Esophagus squamous epithelium (tissue), 5 donors: ENCODE results near the gene IL17RE. TPM values are rescaled to one million over a fixed set of nuclear protein-coding genes. Genes with fewer than 3 reads are reported as not detected.

Experiments used
- DNase-seq: peaks from one replicate; lab custom pipeline; 2025; lab: John Stamatoyannopoulos, UW
- H3K27ac ChIP-seq, 4 donors: fragments of 200-600 bp; sonication (generic); one replicate each; pipeline ENCODE4 v1.5.1; 2016 to 2019; ENCODE audit warnings: mild to moderate bottlenecking in 1 of 4
- H3K27me3 ChIP-seq, 4 donors: fragments of 200-600 bp; sonication (generic); 1 replicate in 3 of 4; 2 replicates in 1 of 4; pipeline versions ENCODE4 v1.5.1 to v1.6.0; 2017 to 2021; ENCODE audit warnings: antibody characterized with exemption in 1 of 4
- H3K36me3 ChIP-seq, 3 donors: fragments of 200-600 bp; sonication (generic); one replicate each; pipeline ENCODE4 v1.5.1; 2016 to 2019
- H3K4me1 ChIP-seq, 3 donors: fragments of 200-600 bp; sonication (generic); one replicate each; pipeline ENCODE4 v1.5.1; 2017 to 2019
- H3K4me3 ChIP-seq, 4 donors: fragments of 200-600 bp; sonication (generic); 1 replicate in 3 of 4; 2 replicates in 1 of 4; pipeline ENCODE4 v1.5.1; 2016 to 2019; ENCODE audit warnings: mild to moderate bottlenecking in 2 of 4, moderate library complexity in 1 of 4
- H3K9me3 ChIP-seq, 3 donors: fragments of 200-600 bp; sonication (generic); one replicate each; pipeline ENCODE4 v1.5.1; 2016 to 2019
- CTCF ChIP-seq, 6 experiments: fragments of 450-650 bp in 4 of 6; fragments of 200-600 bp in 2 of 6; sonication (generic) in 2 of 6; IDR thresholded peaks; one replicate each; pipeline ENCODE4 v1.5.1; 2016 to 2019; ENCODE audit warnings: antibody characterized with exemption in 6 of 6, mild to moderate bottlenecking in 4 of 6, moderate library complexity in 4 of 6
- POLR2A ChIP-seq, 4 donors: fragments of 450-650 bp; IDR thresholded peaks; one replicate each; pipeline ENCODE4 v1.6.1; 2017; ENCODE audit warnings: antibody characterized with exemption in 4 of 4, mild to moderate bottlenecking in 4 of 4, moderate library complexity in 3 of 4
- WGBS, 2 donors: methylation state at CpG; one replicate each; pipeline ENCODE4 v1.1.5; 2018; 5-methylcytosine and 5-hydroxymethylcytosine counted together
- intact Hi-C: fragments of 100-400 bp; cut with DNase I; formaldehyde crosslinking; loops from one replicate; pipeline ENCODE4 v1.15.0; 2022
- total RNA-seq, 4 donors: library from RNA; depleted of rRNA; stranded (reverse); fragments of >200 nt; gene quantifications; one replicate each; pipeline ENCODE4 v1.1.0, GENCODE V29; 2016
- donor health status: DM: yes; HTN: yes; CAD: no.

IL17RE gene
- total RNA-seq, 4 donors from 2014 or later = 7.5 to 15.3 (median 12.1) TPM

GRCh38 chr3:9946112-9947024 is 43.7 kb downstream of the IL17RE start:
- Histone ChIP-seq H3K27ac (peak overlapping the region; percentile 76 to 92 (median 86)), H3K27me3 (no peaks in the 10 kb centered on the region), H3K9me3 (no peaks in the 10 kb centered on the region), H3K4me3 (peak overlapping the region; percentile 42 to 75 (median 66)), H3K4me1 (peaks cover 9 to 40% (median 9%) of the 10 kb centered on the region in 3 donors), H3K36me3 (peaks cover 0 to 40% (median 3%) of the 10 kb centered on the region in 3 donors)
- intact Hi-C loops = loop anchor here (10.0 kb wide), 1 partner anchor 68 kb away; no protein-coding TSS in a partner anchor
- WGBS, 2 donors = 16 to 17% methylated on average over 5 to 6 of the region's 90 CpGs
- TF ChIP-seq CTCF (IDR thresholded peaks at IDR 0.05) (peak; percentile 54 to 88 (median 78)), POLR2A (IDR thresholded peaks at IDR 0.05) (peak in 2 of 4 donors; percentile 52 to 62)
- DNase-seq = peak; percentile 36

- no peak for DNase-seq
- peaks cover 0 to 3% (median 0%) of the 10 kb centered on the region in 4 donors for H3K27me3 ChIP-seq
- TF ChIP-seq POLR2A (IDR thresholded peaks at IDR 0.05) (no peak), CTCF (IDR thresholded peaks at IDR 0.05) (peak in 5 of 6 experiments; percentile 51 to 90 (median 75))
- H3K27ac ChIP-seq = peak overlapping the region; percentile 76 to 92 (median 86)
- H3K4me3 ChIP-seq = peak overlapping the region; percentile 42 to 75 (median 66)
- WGBS, 2 donors = 38 to 73% methylated on average over 14 of the region's 86 CpGs
- peaks cover 0 to 40% (median 2%) of the 10 kb centered on the region in 3 donors for H3K36me3 ChIP-seq
- H3K9me3 ChIP-seq = no peaks in the 10 kb centered on the region
- intact Hi-C loops = loop anchor here (10.0 kb wide), 1 partner anchor 67 kb away; no protein-coding TSS in a partner anchor
- peaks cover 18 to 49% (median 19%) of the 10 kb centered on the region in 3 donors for H3K4me1 ChIP-seq
Observed at GRCh38 chr3:9947025-9947995, 44.7 kb downstream of the IL17RE start.

- no peak for DNase-seq
Observed at GRCh38 chr3:9948586-9948985, 45.9 kb downstream of the IL17RE start.

GRCh38 chr3:9949115-9949514 is 46.5 kb downstream of the IL17RE start:
- Histone ChIP-seq H3K9me3 (no peaks in the 10 kb centered on the region), H3K4me1 (peaks cover 18 to 52% (median 20%) of the 10 kb centered on the region in 3 donors), H3K36me3 (peaks cover 0 to 23% (median 0%) of the 10 kb centered on the region in 3 donors), H3K27ac (no peak overlapping the region), H3K27me3 (peaks cover 0 to 3% (median 0%) of the 10 kb centered on the region in 4 donors), H3K4me3 (no peak overlapping the region)
- DNase-seq = no peak
- intact Hi-C loops = loop anchor here (10.0 kb wide), 1 partner anchor 66 kb away; no protein-coding TSS in a partner anchor
- 90 to 94% methylated on average over 2 to 3 of the region's 7 CpGs for WGBS, 2 donors
- TF ChIP-seq POLR2A (IDR thresholded peaks at IDR 0.05) = no peak

More at GRCh38 chr3:9948586-9948985, 45.9 kb downstream of the IL17RE start:
- peaks cover 18 to 52% (median 20%) of the 10 kb centered on the region in 3 donors for H3K4me1 ChIP-seq
- peaks cover 0 to 3% (median 0%) of the 10 kb centered on the region in 4 donors for H3K27me3 ChIP-seq
- no peak overlapping the region for H3K4me3 ChIP-seq
- 90 to 93% methylated on average over 2 of the region's 3 CpGs for WGBS, 2 donors
- no peaks in the 10 kb centered on the region for H3K9me3 ChIP-seq
- intact Hi-C loops = loop anchor here (10.0 kb wide), 1 partner anchor 66 kb away; no protein-coding TSS in a partner anchor
- TF ChIP-seq POLR2A (IDR thresholded peaks at IDR 0.05) = no peak
- no peak for TF ChIP-seq CTCF (IDR thresholded peaks at IDR 0.05)
- H3K27ac ChIP-seq = no peak overlapping the region
- peaks cover 0 to 27% (median 0%) of the 10 kb centered on the region in 3 donors for H3K36me3 ChIP-seq

- Histone ChIP-seq H3K4me3 (no peak overlapping the region), H3K4me1 (peaks cover 18 to 52% (median 20%) of the 10 kb centered on the region in 3 donors), H3K27me3 (peaks cover 0 to 3% (median 0%) of the 10 kb centered on the region in 4 donors), H3K27ac (no peak overlapping the region), H3K9me3 (no peaks in the 10 kb centered on the region), H3K36me3 (peaks cover 0 to 18% (median 0%) of the 10 kb centered on the region in 3 donors)
- WGBS, 2 donors = 80% methylated on average over 1 of the region's 9 CpGs; no CpG with 5 or more reads in 1 of the 2 donors
- TF ChIP-seq POLR2A (IDR thresholded peaks at IDR 0.05) (no peak), CTCF (IDR thresholded peaks at IDR 0.05) (no peak)
- intact Hi-C loops = loop anchor here (10.0 kb wide), 1 partner anchor 65 kb away; no protein-coding TSS in a partner anchor
- DNase-seq = no peak
Observed at GRCh38 chr3:9949626-9950025, 47.0 kb downstream of the IL17RE start.
